Activated B cell treated with CpG ODN at 0.5 μM for 24 hours (primary cell): Measurements from ENCODE around the gene INPP4B. TPM values are rescaled to one million over a fixed set of nuclear protein-coding genes. Genes with fewer than 3 reads are reported as not detected.

Source experiments
- ATAC-seq: fragments of 200-7000 bp; cut with Tn5 transposase; one replicate; pipeline ENCODE4 v1.10.0; 2021; ENCODE audit warnings: low read depth, mild to moderate bottlenecking, moderate library complexity
- CTCF ChIA-PET: fragments of 350-600 bp; sonication (Branson Sonifier 250); formaldehyde crosslinking; loops from one replicate; lab custom pipeline; 2021; ENCODE audit warnings: antibody characterized with exemption; lab: Charles Lee
- POLR2A ChIA-PET: fragments of 350-600 bp; sonication (Branson Sonifier 250); formaldehyde crosslinking; loops from one replicate; lab custom pipeline; 2021; ENCODE audit warnings: antibody characterized with exemption; lab: Charles Lee
- DNase-seq: peaks from one replicate; pipeline ENCODE4 v3.0.0; 2022
- H3K27ac Mint-ChIP-seq: one replicate; pipeline ENCODE4 v1.8.0; 2020; ENCODE audit warnings: mixed read lengths
- H3K27me3 Mint-ChIP-seq: one replicate; pipeline ENCODE4 v1.8.0; 2021; ENCODE audit warnings: mixed read lengths
- H3K36me3 Mint-ChIP-seq: one replicate; pipeline ENCODE4 v1.8.0; 2021; ENCODE audit warnings: low read depth, mixed read lengths
- H3K4me1 Mint-ChIP-seq: one replicate; pipeline ENCODE4 v1.8.0; 2021; ENCODE audit warnings: mixed read lengths
- H3K4me3 Mint-ChIP-seq: one replicate; pipeline ENCODE4 v1.8.0; 2020; ENCODE audit warnings: mild to moderate bottlenecking, mixed read lengths
- H3K9me3 Mint-ChIP-seq: one replicate; pipeline ENCODE4 v1.8.0; 2020; ENCODE audit warnings: mixed read lengths
- intact Hi-C: fragments of 100-400 bp; cut with micrococcal nuclease; formaldehyde crosslinking; loops from one replicate; pipeline ENCODE4 v1.15.1; 2024
- total RNA-seq: library from RNA; stranded (reverse); gene quantifications from 2 replicates; pipeline ENCODE4 v1.2.3, GENCODE V29; 2022
- TF ChIP-seq, protein P1 (sequence below): fragments of 200-600 bp; IDR thresholded peaks from one replicate; pipeline ENCODE4 v1.8.0; 2022; ENCODE audit warnings: antibody characterized with exemption, mild to moderate bottlenecking

Gene INPP4B
- total RNA-seq, 1 donor from 2014 or later = 0.11 TPM

DNA sequence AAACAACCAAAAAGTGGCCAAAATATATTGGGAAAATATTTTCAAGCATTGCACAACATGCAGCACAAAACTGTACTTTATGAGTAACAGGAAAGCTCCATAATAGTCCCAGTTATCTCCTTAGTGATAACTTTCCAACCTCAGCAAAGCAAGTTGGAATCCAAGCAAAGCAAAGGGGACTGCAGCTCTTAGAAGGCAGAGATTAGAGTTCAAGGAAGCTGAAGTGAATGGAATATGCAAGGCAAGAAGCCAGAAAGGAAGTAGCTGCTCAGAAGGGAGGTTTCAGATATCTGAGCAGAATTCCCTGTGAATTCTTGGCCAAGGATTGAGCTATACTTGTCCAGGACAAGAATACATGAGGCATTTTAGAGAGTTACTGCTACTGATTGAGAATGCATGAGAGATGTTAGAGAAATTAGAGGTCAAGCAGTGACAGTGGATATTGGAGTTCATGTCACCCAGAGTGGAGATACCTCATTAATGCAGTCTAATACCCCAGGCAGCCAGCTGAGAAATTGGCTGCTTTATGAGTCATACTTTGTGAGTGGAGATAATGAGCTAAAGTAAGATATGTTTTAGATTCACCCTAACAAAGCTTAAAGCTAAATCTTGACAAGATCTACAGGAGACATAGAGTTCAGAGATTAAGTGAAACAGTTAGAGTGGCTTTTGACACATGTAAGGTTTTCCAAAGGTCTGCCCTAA lies 102.8 kb downstream of the INPP4B start:
- ATAC-seq = no peak
- POLR2A ChIA-PET = no interaction called here
- intact Hi-C loops = no loop called here
- Mint-ChIP-seq H3K4me3 (no peak overlapping the region), H3K9me3 (peaks cover 12% of the 10 kb centered on the region), H3K36me3 (no peaks in the 10 kb centered on the region), H3K4me1 (no peaks in the 10 kb centered on the region), H3K27me3 (no peaks in the 10 kb centered on the region), H3K27ac (no peak overlapping the region)
- no peak for DNase-seq
- CTCF ChIA-PET = no interaction called here
- TF ChIP-seq, protein P1, sequence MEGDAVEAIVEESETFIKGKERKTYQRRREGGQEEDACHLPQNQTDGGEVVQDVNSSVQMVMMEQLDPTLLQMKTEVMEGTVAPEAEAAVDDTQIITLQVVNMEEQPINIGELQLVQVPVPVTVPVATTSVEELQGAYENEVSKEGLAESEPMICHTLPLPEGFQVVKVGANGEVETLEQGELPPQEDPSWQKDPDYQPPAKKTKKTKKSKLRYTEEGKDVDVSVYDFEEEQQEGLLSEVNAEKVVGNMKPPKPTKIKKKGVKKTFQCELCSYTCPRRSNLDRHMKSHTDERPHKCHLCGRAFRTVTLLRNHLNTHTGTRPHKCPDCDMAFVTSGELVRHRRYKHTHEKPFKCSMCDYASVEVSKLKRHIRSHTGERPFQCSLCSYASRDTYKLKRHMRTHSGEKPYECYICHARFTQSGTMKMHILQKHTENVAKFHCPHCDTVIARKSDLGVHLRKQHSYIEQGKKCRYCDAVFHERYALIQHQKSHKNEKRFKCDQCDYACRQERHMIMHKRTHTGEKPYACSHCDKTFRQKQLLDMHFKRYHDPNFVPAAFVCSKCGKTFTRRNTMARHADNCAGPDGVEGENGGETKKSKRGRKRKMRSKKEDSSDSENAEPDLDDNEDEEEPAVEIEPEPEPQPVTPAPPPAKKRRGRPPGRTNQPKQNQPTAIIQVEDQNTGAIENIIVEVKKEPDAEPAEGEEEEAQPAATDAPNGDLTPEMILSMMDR = no peak

DNA sequence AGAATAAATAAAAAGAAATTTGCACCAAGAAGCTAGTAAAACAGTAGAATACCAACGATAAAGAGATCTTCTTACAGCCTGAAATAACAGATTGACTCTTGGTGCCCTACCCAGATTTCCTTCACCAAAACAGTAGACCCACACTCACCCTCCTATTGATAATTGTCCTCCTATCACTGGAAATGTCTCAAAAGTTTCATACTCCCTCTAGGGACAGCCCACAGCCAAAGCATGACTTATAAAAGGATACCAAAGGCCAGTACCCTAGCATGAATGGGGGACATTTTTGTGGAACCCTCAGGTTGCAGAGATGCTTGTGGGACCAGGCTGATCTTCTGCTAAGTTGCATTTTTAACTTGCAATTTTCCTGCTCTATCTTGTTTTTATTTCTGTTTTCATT lies 104.1 kb downstream of the INPP4B start:
- H3K4me3 Mint-ChIP-seq = no peak overlapping the region
- no peaks in the 10 kb centered on the region for H3K27me3 Mint-ChIP-seq
- H3K9me3 Mint-ChIP-seq = peaks cover 12% of the 10 kb centered on the region
- no peaks in the 10 kb centered on the region for H3K36me3 Mint-ChIP-seq
- ATAC-seq (no peak), DNase-seq (no peak)
- TF ChIP-seq, protein P1 = no peak
- no peak overlapping the region for H3K27ac Mint-ChIP-seq
- intact Hi-C loops = no loop called here
- no peaks in the 10 kb centered on the region for H3K4me1 Mint-ChIP-seq
- CTCF ChIA-PET = no interaction called here
- POLR2A ChIA-PET = no interaction called here

DNA sequence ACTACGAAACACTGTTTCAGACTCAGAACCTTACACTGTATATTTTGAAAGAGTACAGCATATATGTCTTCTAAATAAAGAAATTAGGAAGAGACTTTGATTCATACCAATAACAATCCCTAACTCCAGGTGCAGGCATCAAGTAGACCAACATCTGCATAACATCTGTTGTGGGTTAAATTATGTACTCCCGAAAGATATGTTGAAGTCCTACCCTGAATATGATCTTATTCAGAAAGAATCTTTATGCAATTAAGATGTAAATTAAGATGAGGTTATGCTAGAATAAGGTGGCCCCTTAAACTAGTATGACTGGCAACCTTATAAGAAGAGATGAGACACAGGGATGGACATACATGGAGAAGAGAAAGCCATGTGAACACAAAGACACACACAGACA lies 117.9 kb downstream of the INPP4B start:
- DNase-seq (no peak), ATAC-seq (no peak)
- no peaks in the 10 kb centered on the region for H3K4me1 Mint-ChIP-seq
- no peak overlapping the region for H3K4me3 Mint-ChIP-seq
- no peak overlapping the region for H3K27ac Mint-ChIP-seq
- intact Hi-C loops = no loop called here
- no peaks in the 10 kb centered on the region for H3K27me3 Mint-ChIP-seq
- H3K9me3 Mint-ChIP-seq = no peaks in the 10 kb centered on the region
- ChIA-PET CTCF (no interaction called here), POLR2A (no interaction called here)
- H3K36me3 Mint-ChIP-seq = no peaks in the 10 kb centered on the region
- TF ChIP-seq, protein P1 = no peak

DNA sequence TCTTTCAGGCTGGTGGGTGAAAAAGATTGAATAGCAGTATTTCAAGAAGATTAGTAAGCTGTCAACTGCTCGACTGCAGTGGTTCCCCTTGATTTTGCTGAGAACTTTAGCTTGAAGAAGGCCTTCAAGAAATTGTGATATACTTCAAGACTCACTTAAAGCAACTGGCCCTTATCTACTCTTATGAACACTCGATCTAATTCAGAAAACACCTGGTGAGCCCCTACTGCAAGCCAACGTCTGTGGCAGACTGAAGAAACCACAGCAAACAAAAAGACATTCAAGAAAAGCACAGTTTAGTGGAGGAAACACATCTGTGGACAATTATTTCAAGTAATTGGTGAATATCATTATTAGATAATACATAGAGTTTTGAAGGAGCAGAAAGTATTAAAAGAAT lies 119.0 kb downstream of the INPP4B start:
- TF ChIP-seq, protein P1 = no peak
- no peaks in the 10 kb centered on the region for H3K27me3 Mint-ChIP-seq
- POLR2A ChIA-PET = no interaction called here
- H3K36me3 Mint-ChIP-seq = no peaks in the 10 kb centered on the region
- intact Hi-C loops = no loop called here
- no peaks in the 10 kb centered on the region for H3K4me1 Mint-ChIP-seq
- no peak overlapping the region for H3K27ac Mint-ChIP-seq
- H3K4me3 Mint-ChIP-seq = no peak overlapping the region
- CTCF ChIA-PET = no interaction called here
- no peak for DNase-seq
- no peak for ATAC-seq
- H3K9me3 Mint-ChIP-seq = no peaks in the 10 kb centered on the region

DNA sequence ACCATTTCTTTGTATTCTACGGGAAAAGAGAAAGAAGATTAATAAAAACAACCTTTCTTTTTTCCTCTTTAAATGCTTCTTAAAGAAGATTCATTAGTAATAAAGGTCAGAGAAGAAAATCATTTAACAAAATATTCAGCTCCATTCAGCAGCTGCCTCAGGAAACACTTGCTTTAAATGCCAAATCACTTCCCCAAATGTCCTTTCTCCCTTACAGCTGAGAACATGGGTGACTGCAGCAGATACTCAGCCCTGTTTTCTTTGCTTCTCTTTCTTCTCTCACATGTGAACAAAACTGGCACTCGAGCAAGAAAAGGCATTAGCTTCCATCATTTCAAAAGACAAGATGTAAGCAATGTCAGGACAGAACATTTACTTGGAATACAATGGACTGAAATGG lies 120.2 kb downstream of the INPP4B start:
- Mint-ChIP-seq H3K4me1 (no peaks in the 10 kb centered on the region), H3K36me3 (no peaks in the 10 kb centered on the region), H3K27ac (no peak overlapping the region), H3K27me3 (no peaks in the 10 kb centered on the region), H3K4me3 (no peak overlapping the region), H3K9me3 (no peaks in the 10 kb centered on the region)
- DNase-seq = no peak
- ChIA-PET POLR2A (no interaction called here), CTCF (no interaction called here)
- intact Hi-C loops = no loop called here
- no peak for ATAC-seq
- TF ChIP-seq, protein P1 = no peak
